ENCODE measurements around the gene GGNBP2. TPM values are rescaled to one million over a fixed set of nuclear protein-coding genes. Genes with fewer than 3 reads are reported as not detected.

The GGNBP2 gene
- total RNA-seq, 4 donors from 2014 or later: 28.8 to 56.6 (median 39.5) TPM

DNA sequence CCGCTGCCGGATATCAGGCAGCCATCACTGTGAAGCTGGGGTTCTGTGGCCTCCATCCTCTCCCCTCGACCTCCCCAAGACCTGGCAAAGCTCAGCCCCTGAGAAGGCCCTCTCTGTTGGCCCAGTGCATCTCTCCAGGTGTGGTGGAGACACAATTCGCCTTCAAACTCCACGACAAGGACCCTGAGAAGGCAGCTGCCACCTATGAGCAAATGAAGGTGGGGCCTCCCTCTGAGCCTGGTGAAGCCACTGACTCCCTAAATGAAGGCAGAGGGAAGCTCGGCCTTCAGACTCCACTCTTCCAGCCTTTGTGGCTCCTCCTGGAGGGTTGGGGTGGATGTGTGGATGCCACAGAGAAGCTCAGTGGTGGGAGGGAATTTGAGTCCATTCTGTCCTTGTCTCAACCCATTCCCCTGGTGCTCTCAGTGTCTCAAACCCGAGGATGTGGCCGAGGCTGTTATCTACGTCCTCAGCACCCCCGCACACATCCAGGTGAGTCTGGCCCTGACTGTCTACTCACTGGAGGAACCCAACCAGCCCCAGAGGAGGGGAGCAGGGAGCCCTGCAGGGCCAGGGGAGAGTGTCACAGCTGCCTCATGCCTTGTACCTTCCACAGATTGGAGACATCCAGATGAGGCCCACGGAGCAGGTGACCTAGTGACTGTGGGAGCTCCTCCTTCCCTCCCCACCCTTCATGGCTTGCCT, 55.0 kb downstream of the GGNBP2 start:
- no peak for ATAC-seq
- Histone ChIP-seq H3K4me3 (no peak overlapping the region), H3K4me1 (peaks cover 12 to 23% of the 10 kb centered on the region in 2 donors), H3K36me3 (no peaks in the 10 kb centered on the region), H3K27ac (no peak overlapping the region), H3K9me3 (no peaks in the 10 kb centered on the region), H3K27me3 (no peaks in the 10 kb centered on the region)
- no peak for DNase-seq
- TF ChIP-seq POLR2A (IDR thresholded peaks at IDR 0.05) (no peak), CTCF (IDR thresholded peaks at IDR 0.05 in 4 of 5, conservative IDR thresholded peaks at IDR 0.05 in 1 of 5) (no peak)
- intact Hi-C loops (cut with DNase I; ENCODE audit: low total_unique reads): loop anchor here (2.0 to 10.0 kb wide), 4 partner anchors 55 to 348 kb away; partner anchors contain the start of genes AATF, GGNBP2 and ZNHIT3
- in situ Hi-C loops (cut with MboI; ENCODE audit: low sequenced_read_pairs in 4 of 4): loop anchor here in 2 of 4 donors (10.0 to 25.0 kb wide), 2 partner anchors 65 to 363 kb away; partner anchors contain the start of genes MYO19 (in 1 of the 2) and PIGW (in 1 of the 2)

- Histone ChIP-seq H3K4me3 (peak overlapping the region in 2 of 4 donors; percentile 82 to 100), H3K4me1 (peaks cover 12 to 23% of the 10 kb centered on the region in 2 donors), H3K36me3 (no peaks in the 10 kb centered on the region), H3K27me3 (no peaks in the 10 kb centered on the region), H3K27ac (peak overlapping the region; percentile 76 to 95 (median 90)), H3K9me3 (no peaks in the 10 kb centered on the region)
- DNase-seq: no peak
- in situ Hi-C loops (cut with MboI; ENCODE audit: low sequenced_read_pairs in 4 of 4) (loop anchor here in 1 of 4 donors (25.0 kb wide), 1 partner anchor 362 kb away; no protein-coding TSS in a partner anchor), intact Hi-C loops (cut with DNase I; ENCODE audit: low total_unique reads) (loop anchor here (2.0 to 10.0 kb wide), 4 partner anchors 56 to 347 kb away; partner anchors contain the start of genes AATF, GGNBP2 and ZNHIT3)
- TF ChIP-seq CTCF (IDR thresholded peaks at IDR 0.05 in 4 of 5, conservative IDR thresholded peaks at IDR 0.05 in 1 of 5): no peak
- no peak for TF ChIP-seq POLR2A (IDR thresholded peaks at IDR 0.05)
- ATAC-seq: no peak
These were observed 55.7 kb downstream of the GGNBP2 start for GRCh38 chr17:36600465-36600864.

- DNase-seq (no peak), ATAC-seq (peak in 1 of 2 donors; percentile 12)
- in situ Hi-C loops (cut with MboI; ENCODE audit: low sequenced_read_pairs in 4 of 4) (loop anchor here in 1 of 4 donors (25.0 kb wide), 1 partner anchor 361 kb away; no protein-coding TSS in a partner anchor), intact Hi-C loops (cut with DNase I; ENCODE audit: low total_unique reads) (loop anchor here (1.0 to 10.0 kb wide), 5 partner anchors 10 to 346 kb away; partner anchors contain the start of genes AATF, DHRS11, GGNBP2 and ZNHIT3)
- Histone ChIP-seq H3K4me3 (peak overlapping the region; percentile 82 to 100 (median 88)), H3K4me1 (peaks cover 12 to 23% of the 10 kb centered on the region in 2 donors), H3K27ac (peak overlapping the region; percentile 76 to 95 (median 90)), H3K36me3 (no peaks in the 10 kb centered on the region), H3K9me3 (no peaks in the 10 kb centered on the region), H3K27me3 (no peaks in the 10 kb centered on the region)
- TF ChIP-seq CTCF (IDR thresholded peaks at IDR 0.05 in 4 of 5, conservative IDR thresholded peaks at IDR 0.05 in 1 of 5) (no peak), POLR2A (IDR thresholded peaks at IDR 0.05) (no peak)
These were observed 56.2 kb downstream of the GGNBP2 start for GRCh38 chr17:36600936-36601302.

- Histone ChIP-seq H3K27ac (peak within 1 kb of the TSS; percentile 76 to 95 (median 90)), H3K36me3 (no peaks in the 10 kb centered on the region), H3K4me3 (peak within 1 kb of the TSS; percentile 82 to 100 (median 88)), H3K9me3 (no peaks in the 10 kb centered on the region), H3K4me1 (peaks cover 12 to 23% of the 10 kb centered on the region in 2 donors), H3K27me3 (no peaks in the 10 kb centered on the region)
- peak; percentile 40 to 66 for TF ChIP-seq POLR2A (IDR thresholded peaks at IDR 0.05)
- peak in 1 of 5 experiments; percentile 21 for TF ChIP-seq CTCF (IDR thresholded peaks at IDR 0.05 in 4 of 5, conservative IDR thresholded peaks at IDR 0.05 in 1 of 5)
- intact Hi-C loops (cut with DNase I; ENCODE audit: low total_unique reads) (loop anchor here (1.0 to 10.0 kb wide), 6 partner anchors 10 to 445 kb away; partner anchors contain the start of genes AATF, DHRS11, GGNBP2 and ZNHIT3), in situ Hi-C loops (cut with MboI; ENCODE audit: low sequenced_read_pairs in 4 of 4) (loop anchor here in 1 of 4 donors (25.0 kb wide), 1 partner anchor 361 kb away; no protein-coding TSS in a partner anchor)
- DNase-seq: peak; percentile 86 to 92
- ATAC-seq: peak; percentile 92 to 93
These were observed 56.7 kb downstream of the GGNBP2 start, which contains the start of gene MRM1 for GRCh38 chr17:36601303-36602029. TSS of gene MRM1 (plus strand) at chr17:36601583. CDS start at chr17:36601811, 228 bp downstream.

Measured in gastrocnemius medialis (tissue), 4 donors.